Activated CD4-positive, CD25-positive, alpha-beta regulatory T cell (primary cell): ENCODE data around the gene PKHD1.

Experiments
- DNase-seq, 4 experiments: peaks; one replicate each; lab custom pipeline; 2025; lab: John Stamatoyannopoulos, UW

PKHD1 gene

DNA sequence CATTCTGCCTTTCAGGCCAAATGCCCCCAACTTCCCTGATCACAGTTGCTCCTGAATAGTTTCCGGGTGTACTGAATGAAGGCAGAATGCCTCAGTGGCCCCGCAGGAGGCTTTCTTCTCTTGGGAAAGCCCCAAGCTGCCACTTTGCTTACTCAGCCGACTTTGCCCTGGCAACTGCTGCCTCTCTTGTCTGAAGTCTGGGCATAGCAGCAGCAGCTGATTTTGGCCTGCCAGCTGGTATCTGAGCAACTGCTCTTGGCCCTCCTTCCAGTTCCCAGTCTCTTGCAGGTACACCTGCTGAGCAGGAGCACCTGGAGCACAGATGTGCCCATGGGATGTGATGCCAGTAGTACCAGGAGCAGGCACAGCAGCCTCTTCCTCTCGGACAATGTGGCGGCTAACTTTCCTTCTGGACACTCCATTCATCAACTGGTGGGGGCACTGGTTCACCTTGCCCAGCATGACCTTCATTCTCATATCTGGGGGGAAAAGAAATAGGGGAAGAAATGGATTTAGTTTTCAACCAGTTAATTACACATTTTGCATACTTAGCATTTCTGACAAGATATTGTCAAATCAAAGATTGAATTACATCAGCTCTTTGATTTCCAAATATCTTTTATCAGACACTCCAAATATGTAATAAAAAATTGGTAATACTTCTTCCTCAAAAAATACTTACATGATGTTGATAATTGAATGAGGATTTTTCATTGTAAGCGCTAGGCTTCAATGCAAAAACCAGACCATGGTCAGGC, 468.2 kb downstream of the PKHD1 start:
- DNase-seq = no peak

DNA sequence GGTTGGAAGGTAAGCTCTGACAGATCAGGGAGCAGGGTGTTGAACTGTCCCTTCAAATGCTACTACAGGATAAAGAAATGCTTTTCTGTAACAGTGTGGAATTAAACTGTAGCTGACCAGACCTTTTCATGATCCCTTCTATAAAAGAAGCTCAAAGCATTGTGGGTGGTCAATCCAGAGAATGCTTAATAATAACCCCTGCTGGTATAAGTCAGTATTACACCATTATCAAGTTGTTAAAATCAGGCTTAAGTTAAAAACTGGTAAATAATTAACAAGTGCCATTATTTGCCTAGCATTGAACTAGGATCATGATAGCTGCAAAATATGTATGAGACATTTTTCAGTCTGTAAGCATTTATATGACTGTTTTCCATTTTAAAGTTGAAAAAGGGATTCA, 468.9 kb downstream of the PKHD1 start:
- no peak for DNase-seq

DNA sequence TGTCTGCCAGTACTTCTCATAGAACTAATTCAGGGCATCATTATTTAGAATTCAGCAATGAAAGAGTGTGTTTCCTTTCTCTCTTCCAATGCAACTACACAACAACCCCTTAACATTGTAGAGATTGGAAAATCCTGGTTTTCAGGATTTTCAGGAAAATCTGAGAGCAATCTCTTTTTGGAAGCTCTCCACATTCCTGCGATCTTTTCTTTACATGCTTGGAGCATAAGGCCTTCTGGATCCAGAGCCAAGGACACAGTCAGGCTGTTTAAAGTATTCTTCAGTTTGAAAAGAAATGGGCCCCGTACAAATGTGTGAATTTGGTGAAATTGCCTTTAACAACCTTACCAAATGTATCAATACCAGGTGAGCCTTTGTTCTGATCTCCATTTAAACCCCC, 469.7 kb downstream of the PKHD1 start:
- DNase-seq = no peak

DNA sequence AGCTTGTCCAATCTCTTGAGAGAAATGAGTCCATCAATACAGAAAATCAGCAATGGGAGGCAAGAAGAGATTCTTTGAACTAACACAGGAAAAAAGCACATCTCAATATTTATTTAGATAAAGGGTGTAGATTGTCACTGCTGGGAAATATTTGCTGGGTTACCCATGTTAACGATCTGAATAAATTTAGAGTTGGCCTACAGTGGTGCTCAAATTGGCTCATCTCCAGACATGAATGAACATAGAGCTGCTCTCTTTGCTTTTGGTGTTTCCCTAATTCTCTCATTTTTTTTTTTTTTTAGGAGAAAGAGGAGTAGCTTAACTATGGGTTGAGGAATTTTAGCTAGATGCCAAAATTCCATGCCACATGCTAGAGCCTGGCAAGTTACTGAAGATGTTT, 471.2 kb downstream of the PKHD1 start:
- DNase-seq = no peak

DNA sequence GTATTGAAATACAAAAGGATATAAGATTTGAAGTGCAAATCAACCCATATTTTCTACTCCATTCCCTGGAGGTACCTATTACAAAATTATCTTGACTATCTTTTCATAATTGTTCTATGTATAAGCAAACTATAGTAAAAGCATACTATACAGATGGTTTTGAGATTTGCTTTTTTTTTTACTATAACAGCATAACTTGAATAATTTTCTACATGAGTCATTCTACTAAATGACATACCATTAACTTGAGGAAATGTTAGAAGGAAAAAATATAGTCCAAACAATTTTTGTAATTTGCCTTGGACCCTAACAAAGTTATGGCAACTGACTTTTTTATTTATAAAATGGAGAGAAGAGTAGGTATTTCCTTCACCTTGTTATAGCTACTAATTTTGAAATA, 472.7 kb downstream of the PKHD1 start:
- no peak for DNase-seq

DNA sequence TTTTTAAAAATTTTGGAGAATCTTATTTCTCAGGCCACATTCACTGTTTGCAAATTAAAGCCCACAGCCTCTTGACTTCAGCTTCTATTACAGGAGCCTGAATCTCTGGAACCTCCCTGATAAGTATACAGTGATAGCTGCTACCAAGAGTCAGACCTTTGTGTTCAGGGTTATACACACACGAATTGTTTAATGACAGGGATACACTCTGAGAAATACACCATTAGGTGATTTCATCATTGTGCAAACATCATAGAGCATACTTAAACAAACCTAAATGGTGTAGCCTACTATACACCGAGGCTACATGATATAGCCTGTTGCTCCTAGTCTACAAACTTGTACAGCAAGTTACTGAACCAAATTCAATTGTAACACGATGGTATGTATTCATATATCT, 473.9 kb downstream of the PKHD1 start:
- no peak for DNase-seq

DNA sequence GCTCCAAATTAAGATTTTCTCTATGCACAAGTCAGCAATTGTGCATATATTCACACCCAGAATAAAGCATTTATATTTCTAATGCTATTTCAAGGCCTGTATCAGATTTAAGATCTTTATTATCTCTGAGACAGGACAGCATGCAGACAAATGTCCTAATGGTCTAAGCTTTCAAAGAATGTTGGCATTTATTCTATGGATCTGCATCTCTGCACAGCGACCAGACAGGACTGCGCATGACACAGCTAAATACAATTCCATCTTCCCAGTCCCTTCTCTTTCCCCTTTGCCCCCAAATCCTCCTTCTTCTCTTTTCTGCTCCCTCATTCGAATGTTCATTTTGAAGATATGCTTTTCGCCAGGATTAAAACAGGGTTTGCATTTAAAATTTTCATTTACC, 478.5 kb downstream of the PKHD1 start:
- DNase-seq = no peak

DNA sequence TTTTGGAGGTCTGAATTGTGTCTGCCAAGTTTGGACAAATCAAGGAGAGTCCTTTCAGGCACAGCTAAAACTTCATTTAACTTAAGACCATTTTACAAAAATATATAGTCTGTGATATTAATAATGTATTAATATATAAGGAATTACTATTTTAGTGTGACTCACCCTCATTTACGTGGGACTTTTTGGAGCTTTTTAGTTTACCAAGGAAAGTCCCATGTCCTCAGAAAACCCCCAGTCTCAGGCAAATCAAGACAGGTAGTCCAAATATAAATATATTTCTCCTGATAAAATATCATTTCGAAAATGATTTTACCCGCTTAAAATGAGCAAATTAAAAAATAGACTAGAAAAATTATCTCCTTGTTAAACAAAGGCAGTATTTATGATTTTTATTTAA, 479.0 kb downstream of the PKHD1 start:
- no peak for DNase-seq

DNA sequence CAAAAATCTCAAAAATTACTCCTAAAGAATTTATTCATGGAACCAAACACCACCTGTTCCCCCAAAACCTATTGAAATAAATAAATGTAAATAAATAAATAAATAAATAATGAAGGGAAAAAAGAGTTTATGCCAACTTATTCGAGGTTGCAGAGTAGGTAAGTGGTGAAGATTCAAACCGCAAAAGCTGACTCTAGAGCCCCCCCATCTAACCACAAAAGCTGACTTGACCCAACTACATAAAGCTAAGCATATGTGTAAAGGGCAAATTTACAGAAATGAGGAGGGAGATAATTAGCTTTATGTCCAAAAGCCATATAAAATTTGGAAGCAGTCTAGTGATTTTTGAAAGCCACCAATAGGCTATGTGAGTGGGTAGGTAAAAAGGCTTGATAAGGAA, 486.9 kb downstream of the PKHD1 start:
- DNase-seq = no peak

DNA sequence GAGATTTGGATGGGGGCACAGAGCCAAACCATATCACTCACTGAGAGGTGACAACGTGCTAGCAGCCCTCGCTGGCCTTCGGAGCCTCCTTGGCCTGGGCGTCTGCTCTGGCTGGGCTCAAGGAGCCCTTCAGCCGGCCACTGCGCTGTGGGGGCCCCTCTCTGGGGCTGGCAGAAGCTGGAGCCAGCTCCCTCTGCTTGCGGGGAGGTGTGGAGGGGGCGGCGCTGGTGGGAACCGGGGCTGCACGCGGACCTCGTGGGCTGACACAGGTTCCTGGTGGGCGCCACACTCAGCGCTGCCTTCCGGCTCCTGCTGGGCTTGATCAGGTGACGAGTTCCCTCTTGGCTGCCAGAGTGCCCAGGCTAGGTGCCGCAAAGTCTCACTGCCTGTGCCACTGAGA, 489.2 kb downstream of the PKHD1 start:
- no peak for DNase-seq

DNA sequence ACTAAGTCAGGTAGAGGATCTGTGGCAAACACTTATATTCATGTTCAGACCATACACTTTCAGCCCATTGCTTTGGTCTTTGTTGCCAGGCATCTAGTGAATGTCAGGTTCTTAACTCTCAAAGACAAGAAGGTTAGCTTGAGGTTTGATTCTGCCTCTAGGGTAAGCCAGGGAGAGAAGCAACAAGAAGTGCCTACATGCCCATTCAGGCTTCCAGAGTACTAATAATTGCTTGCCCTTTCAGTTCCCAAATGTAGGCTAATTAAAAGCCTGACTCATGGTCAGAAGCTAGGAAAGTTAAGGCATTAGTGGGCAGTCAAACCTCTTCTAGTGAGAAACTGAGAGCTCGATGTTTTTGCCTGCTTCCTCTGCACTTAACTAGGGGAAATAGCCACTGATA, 492.4 kb downstream of the PKHD1 start:
- no peak for DNase-seq

DNA sequence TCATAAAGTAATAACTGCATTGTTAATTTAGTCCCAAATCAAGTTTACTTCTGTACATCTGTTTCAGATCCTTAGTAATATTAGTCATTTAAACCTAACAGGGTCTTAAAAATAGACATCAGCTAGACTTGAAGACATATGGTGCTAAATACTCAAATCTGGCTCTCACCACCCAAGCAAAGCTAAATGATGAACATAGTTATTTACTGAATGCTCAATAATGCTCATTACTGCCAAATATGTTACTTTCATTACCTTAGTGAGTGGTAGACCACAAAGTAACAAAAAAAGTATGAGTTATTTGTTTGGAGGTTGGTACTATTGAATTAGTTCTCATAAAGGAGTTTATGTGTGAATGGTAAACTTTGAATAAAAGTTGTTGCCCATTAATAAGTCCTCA, 502.1 kb downstream of the PKHD1 start:
- no peak for DNase-seq

DNA sequence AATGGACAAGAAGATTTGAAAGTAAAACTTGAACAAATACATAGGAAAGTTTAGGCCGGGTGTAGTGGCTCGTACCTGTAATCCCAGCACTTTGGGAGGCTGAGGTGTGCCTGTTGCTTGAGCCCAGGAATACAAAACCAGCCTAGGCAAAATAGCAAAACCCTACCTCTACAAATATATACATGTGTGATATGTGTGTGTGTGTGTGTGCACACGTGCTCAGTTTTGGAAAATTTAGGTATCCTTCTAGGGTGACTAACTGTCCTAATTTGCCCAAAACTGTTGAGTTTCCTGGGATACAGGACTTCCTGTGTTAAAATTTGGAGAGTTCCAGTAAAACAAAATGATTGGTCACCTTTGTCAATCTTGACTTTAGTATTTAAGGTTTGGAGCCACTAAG, 503.2 kb downstream of the PKHD1 start:
- no peak for DNase-seq

DNA sequence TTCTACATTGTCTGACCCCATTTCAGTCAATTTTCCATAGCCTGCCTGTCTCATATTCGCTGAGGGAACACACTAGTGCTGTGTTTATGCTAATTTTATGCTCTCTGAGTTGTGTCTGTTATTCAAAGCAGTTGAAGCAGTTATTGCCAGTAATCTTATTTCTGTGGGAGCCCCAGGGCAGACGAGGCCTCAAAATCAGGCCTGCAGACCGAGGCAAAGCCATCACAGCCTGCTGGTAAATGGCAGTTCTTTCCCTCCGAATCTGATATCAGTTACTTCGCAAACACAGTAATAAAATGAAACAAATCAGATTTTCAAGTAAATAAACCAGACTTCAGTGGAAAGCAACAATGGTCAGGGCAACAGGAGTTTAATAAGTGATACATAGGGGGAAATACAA, 508.4 kb downstream of the PKHD1 start:
- no peak for DNase-seq

DNA sequence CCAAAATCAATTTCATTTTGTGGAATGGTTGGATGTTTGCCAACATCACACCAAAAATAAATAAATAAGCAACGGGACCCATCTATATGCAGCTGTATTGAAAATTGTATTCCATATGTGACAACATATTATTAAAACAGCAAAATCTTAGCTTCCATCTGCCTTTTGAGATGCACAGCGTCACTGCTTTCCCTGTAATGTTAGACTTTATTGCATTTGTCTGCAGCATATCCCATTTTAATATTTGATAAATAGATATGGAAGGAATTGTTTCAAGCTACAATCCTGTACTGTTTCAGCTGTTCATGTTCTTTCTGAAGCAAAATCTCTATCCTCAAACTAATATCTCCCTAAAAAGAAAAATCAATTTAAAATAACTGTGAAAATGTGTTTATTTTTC, 509.1 kb downstream of the PKHD1 start:
- no peak for DNase-seq

DNA sequence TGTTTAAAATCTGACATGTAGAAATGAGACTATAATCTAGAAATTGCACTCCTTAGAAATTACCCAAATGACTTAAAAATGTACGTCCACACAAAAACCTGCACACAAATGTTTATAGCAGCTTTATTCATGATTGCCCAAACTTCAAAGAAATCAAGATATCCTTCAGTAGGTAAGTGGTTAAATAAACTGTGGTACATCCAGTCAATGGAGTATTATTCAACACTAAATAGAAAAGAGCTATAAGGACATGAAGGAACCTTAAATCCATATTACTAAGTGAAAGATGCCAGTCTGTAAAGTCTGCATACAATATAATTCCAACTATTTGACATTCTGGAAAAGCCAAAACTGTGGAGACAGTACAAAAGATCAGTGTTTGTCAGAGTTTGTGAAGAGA, 513.4 kb downstream of the PKHD1 start:
- DNase-seq = no peak

DNA sequence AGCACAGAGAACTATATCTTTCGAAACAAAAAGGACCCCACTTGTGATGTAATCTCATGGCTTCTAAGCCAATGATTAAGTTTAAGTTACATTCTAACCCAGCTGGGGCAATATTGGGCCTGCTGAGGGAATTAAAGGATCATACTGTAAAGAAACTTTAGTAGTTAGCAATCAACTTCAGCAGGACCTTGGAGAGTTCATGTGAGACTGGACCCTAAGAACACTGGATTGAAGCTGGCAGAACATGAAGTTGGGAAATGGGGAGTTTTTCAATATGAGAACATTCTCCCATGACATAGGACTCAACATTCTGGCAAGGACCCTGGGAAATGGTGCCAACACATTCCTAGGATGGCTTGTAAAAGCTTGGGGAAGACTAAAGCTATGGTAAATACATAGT, 516.2 kb downstream of the PKHD1 start:
- DNase-seq = no peak

DNA sequence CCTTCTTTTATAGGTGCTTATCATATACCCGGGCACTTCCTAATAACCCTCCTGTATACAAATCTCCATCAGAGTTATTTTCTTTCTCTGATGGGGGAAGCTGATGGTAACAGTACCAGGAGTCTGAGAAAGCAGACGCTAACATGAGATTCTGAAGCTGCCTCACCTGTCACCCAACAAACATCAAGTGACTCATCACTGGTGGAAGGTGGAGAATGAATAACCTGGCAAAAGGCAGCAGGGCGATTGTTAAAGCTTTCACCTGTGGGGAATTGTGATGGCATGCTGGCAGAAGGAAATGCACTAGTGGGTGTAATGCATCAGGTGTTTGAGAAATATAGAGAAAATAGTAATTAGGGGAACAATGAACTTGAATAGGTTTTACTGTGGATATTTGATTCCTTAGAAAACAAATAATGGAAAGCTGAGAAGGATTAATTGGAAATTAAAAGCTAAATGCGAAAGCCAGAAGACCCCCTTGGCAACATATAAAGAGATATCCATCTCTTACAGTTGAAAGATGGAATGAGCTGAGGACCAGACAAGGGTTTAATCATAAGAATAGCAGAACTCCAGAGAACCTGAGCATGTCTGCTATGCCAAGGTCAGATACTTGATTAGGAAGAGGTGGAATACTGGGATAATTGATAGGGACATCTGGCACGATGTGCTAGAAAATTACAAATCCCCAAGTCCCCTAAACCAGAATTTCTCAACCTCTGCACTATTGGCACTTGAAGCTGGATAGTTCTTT, 517.1 kb downstream of the PKHD1 start:
- no peak for DNase-seq

DNA sequence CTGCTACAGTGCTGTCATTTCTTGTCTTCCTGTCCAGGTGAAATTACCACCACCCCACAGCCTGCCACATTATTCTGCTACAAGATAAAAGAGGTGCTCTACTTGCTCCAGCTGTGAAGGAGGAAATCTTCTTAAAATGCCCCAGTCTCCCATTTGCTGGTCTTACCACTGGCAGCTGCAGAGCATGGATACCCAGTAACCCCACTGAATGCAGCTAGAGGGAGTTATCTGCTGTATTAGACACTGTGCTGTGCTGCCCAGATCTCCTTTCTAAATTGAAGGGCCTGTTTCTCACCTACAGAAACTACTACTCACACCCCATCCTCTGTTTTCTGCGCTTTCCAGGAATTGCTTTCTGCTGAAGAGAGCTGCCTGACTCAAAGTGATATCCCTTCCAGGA, 517.8 kb downstream of the PKHD1 start:
- no peak for DNase-seq

DNA sequence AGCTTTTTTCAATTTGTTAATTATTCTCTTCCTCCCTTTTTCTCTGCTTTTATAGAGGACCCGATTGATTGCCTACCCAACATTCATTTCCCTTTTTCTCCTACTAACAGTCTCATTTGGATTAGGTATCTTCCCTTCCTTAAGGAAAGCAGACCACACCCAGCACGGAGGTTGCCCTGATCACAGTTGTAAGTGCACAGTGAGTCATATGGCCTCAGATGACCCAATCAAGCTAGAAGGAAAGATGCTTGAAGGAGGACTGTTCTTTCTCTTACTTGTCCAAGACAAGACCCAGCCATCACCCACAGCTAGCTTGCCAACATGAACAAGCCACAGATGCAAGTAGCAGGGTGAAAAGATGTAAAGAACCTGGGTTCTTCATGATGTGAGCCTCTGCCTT, 518.6 kb downstream of the PKHD1 start:
- DNase-seq = no peak

DNA sequence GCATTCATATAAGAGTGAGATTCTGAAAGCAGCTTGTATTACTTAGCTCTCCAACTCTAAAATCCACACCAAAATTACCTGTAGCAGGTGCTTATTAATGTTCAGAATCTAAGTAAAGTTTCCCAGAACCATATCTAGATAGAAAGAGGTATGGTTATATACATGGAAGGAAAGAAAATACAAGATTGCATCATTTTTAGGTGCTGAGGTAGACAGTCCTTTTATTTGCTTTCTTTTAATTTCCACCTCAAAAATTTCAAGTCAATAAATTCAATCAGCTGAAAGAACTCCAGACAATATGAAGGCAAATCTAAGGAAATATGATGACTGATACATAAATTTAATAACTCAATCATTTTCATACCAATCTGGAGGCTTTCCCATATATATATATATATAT, 521.9 kb downstream of the PKHD1 start:
- no peak for DNase-seq
